Stimulated activated CD4-positive, alpha-beta T cell treated with anti-CD3 and anti-CD28 coated beads, Interleukin-2, amount 100 ng/mL, for 4 hours (primary cell): ENCODE measurements around the gene UBA52.
A peak's percentile ranks its signal among the peaks of the same experiment; 100 is the strongest.
"Not testable (repeated sequence)": the region's sequence is repeated elsewhere in the genome, so short reads cannot be mapped to it uniquely, and the experiment has no call there.

Experiments used
- DNase-seq: peaks from one replicate; pipeline ENCODE4 v3.0.0-alpha.2; 2020; ENCODE audit warnings: low read depth

UBA52 gene

DNA sequence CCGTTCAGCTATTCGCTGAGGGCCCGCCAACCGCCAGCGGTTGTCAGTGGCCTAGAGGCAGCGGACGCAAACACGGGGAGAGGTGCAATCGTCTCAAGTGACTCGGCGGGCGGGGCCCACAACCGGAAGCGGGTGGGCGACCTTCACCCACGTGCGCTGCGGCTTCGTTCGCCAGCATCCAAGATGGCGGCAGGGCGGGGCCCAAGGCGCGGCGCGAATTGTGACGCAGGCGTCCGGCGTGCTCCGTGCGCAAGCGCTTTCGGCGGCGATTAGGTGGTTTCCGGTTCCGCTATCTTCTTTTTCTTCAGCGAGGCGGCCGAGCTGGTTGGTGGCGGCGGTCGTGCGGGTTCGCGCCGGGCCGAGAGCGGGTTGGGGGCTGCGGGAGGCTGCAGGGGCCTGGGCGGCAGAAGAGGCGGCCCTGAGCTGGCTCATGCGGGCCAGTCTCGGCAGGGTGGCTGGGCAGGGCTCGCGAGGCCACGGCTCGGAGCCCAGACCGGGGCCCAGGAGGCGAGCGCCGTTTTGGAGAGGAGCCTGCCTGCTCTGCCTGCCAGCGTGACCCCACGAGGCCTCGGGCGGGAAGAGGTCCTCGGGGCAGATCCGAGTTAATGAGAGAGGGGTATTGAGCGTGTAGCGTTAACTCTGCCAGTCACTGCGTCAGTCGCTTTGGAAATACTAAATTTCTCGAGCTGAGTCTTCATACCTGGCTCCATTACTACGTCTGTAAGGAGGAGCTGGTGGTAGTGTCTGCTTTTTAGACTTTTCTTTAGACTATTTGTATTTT lies at the start of gene UBA52:
Gene UBA52 (plus strand): TSS at position 294 of the 781 bp plus-strand sequence. CDS start 1,444 bp downstream, outside the sequence.
- DNase-seq: peak; percentile 97

- peak; percentile 100 for DNase-seq
These were observed 49.4 kb upstream of the UBA52 start for GRCh38 chr19:18522124-18522861.

DNA sequence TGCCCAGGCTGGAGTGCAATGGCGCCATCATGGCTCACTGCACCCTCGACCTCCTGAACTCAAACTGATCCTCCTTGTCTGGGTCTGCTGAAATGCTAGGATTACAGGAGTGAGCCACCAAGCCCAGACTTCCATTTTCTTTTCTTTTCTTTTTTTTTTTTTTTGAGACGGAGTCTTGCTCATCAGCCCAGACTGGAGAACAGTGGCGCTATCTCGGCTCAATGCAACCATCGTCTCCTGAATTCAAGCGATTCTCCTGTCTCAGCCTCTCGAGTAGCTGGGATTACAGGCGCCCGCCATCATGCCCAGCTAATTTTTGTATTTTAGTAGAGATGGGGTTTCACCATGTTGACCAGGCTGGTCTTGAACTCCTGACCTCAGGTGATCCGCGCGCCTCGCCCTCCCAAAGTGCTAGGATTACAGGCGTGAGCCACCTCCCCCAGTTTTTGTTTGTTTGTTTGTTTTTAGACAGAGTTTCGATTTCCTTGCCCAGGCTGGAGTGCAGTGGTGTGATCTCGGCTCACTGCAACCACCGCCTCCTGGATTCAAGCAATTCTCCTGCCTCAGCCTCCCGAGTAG lies 48.7 kb upstream of the UBA52 start:
- not testable (repeated sequence) for DNase-seq

DNA sequence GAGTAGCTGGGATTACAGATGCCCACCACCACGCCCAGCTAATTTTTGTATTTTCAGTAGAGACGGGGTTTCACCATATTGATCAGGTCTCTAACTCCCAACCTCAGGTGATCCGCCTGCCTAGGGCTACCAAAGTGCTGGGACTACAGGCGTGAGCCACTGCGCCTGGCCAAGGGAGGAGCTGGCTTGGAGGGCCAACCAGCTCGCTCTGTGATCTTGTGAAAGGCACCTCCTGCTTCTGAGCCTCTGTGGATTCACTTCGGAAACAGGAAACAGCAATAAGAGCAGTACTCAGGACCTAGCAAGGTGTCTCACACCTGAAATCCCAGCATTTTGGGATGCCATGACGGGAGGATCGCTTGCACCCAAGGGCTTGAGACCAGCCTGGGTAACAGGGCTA lies 47.8 kb upstream of the UBA52 start:
- DNase-seq: no peak

DNA sequence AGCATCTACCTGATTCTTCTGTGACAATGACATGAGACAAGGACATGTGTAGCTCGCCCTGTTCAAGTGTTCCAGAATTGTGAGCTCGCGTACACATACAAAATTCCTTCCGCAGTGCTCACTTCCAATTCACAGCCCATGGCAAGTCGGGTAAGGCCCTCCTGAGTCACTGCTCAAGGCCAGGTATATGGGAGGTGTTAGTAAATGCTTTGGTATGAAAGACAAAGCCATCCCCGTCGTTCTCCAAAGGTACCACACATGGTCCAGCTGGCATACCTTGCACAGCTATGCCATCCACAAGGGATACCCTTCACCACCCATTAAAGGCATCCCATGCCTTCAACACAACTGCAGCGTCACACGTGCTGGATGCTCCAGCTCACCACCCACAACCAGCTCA lies 45.3 kb upstream of the UBA52 start:
- DNase-seq: no peak

DNA sequence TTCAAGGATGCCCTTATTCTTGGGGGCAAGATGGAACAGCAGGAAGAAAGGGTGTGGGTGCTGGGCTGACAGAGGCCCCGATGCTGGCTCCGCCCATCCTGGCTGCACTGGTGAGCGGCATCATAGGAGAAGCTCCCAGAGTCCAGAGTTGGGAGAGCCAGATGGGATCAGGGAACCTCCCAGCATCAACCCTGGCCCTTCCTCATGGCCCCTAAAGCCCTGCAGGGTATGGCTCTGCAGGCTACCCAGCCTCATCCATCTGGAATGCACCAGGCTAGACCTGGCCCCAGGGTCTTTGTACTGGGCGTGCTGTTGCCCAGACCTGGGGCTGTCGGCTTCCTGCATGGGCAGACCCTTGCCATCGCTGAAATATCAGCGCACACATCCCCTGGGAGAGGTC lies 41.9 kb upstream of the UBA52 start:
- no peak for DNase-seq

GRCh38 chr19:18531485-18531884 lies 40.2 kb upstream of the UBA52 start:
- no peak for DNase-seq

- no peak for DNase-seq
These were observed 39.3 kb upstream of the UBA52 start for GRCh38 chr19:18532168-18532890.

GRCh38 chr19:18533058-18533457 lies 38.6 kb upstream of the UBA52 start:
- no peak for DNase-seq

DNA sequence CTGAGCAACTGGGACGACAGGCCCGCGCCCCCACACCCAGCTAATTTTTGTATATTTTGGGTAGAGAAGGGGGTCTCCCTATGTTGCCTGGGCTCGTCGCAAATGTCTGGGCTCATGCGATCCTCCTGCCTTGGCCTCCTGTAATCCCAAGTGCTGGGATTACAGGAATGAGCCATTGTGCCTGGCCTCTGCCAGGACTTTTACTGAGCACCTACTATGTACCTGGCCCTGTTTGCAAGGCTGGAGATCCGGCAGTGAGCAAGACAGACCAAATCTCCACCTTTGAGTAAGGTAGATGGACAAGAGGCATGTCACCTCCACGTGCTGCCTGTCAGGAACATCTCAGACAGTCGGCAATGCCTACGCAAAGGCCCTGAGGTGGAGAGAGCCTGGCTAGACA lies 35.2 kb upstream of the UBA52 start:
- no peak for DNase-seq

- DNase-seq: no peak
These were observed 34.2 kb upstream of the UBA52 start for GRCh38 chr19:18537431-18537830.

GRCh38 chr19:18538115-18538514 lies 33.5 kb upstream of the UBA52 start:
- DNase-seq: no peak

DNA sequence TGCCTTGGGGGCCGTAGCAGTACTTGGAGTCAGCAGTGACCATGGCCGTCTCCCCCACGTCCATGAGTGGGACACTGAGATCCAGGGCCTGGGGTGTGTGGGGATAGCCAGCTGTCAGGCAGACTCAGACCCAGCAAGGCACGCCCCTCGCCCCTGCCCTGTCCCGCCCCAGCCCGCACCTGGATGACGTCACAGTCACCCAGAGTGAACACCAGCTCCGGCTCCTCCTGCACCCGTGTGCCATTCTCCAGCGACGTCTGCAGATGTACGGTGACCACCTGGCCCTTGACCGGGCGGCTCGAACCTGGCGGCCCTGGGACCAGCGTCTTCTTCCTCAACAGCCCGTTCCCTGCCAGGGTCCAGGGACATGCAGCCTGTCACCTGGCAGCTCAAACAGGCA lies 32.3 kb upstream of the UBA52 start:
- no peak for DNase-seq

GRCh38 chr19:18540200-18540599 lies 31.5 kb upstream of the UBA52 start:
- not testable (repeated sequence) for DNase-seq

- DNase-seq: no peak
These were observed 30.2 kb upstream of the UBA52 start for GRCh38 chr19:18541258-18541991.

DNA sequence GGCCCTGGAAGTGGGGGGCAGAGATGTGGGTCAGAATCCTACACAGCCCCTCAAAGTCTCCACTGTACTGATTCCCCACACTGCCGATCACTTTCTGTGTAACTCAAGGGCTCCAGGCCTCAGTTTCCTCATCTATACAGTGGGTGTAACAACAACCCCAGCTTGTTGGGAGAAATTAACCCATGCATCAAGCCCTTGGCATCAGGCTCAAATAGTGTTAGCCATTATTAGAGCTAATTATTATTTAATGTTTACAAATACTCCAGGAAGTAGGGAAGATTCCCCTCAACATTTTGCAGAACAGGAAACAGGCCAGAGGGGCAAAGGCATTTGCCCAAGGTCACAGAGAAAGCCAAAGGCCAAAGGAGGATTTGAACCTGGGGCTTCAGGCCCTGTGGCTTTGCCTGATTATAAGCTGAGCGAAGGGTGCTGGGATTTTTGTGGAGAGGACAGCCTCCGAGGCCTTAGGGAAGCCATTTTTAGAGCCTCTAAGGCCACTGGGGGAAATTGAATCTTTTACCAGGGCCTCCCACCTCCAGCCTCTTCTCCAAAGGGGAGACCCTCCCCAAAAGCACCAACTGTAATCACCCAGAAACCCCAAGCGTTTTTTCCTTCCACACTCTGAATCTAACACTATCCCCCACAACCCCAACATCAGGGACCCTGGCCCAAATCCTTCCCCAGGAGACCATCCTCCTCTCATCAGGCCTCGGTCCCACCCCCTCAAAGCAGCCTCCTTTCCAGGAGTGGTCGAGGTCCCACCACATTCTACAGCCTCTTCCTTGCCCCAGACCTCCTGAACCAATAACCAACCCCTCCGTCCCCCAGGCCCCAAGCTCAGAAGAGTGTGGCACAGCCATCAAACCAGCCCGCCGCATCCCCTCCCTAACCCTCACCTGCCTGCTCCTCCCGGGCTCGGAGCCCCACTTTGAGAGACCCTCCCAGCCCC lies 29.4 kb upstream of the UBA52 start:
- DNase-seq: no peak

DNA sequence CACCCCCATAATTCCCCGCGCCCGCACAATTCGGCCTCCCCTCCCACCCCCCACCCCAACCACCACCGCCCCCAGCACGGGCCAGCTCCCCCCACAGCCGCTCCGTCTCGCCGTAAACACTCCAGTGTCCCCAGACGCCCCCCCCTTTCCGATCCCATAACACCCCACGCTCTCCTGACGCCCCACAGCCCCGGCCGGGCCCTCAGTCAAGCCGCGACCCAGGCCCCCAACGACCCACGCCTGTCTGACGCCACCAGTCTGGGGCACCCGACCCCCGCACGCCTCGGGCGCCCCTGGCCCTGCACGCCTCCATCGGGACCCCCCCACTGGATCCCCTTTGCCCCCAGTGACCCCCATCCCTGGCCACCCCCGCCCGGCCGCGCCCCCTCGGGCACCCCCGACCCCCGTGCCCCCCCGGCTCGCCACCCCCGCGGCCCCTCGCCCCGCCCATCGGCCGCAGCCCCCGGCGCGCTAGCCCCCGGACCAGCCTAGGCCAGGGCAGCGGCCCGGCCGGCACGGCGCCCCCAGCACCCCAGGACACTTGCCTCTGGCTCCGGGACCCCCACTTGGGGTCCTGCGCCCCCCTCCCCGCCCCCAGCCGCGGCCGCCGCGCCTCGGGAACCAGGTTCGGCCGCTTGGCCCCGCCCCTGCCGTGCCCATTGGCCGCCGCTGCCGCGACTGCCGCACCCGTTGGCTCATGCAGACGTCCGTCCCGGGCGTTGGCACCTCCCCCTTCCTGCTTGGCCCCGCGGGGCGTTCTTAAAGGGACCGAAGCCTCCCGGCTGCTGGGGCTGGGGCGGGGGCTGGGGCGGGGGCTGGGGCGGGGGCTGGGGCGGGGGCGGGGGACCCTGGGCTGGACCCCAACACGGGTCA lies 28.5 kb upstream of the UBA52 start, which contains the start of gene FKBP8:
Gene FKBP8 (minus strand): TSS at position 633 of the 873 bp plus-strand sequence. CDS start 1,603 bp downstream, outside the sequence.
- DNase-seq: peak; percentile 93

GRCh38 chr19:18543814-18544475 lies 27.7 kb upstream of the UBA52 start:
- peak; percentile 58 for DNase-seq

- no peak for DNase-seq
These were observed 20.0 kb upstream of the UBA52 start for GRCh38 chr19:18551631-18552030.
